ENCODE measurements around the gene GAGE10. TPM values are rescaled to one million over a fixed set of nuclear protein-coding genes. Genes with fewer than 3 reads are reported as not detected.
A peak's percentile ranks its signal among the peaks of the same experiment; 100 is the strongest.

GAGE10 gene
- total and polyA plus RNA-seq, 9 of the 15 experiments (the other 6 are each of a cell fraction or from before 2014, with no cell fraction given) = 0.80 to 3.1 (median 0.96) TPM; not detected in 4

- no peak for TF ChIP-seq ZNF134 (CRISPR knock-in tag; conservative IDR thresholded peaks at IDR 0.05)
- 0 out of 2 replicates have a peak, but pooled peaks have one; percentile 19 for TF ChIP-seq TFAP4 (CRISPR knock-in tag; IDR thresholded peaks at IDR 0.05; ENCODE audit: borderline replicate concordance)
- no peak for TF ChIP-seq ELF1 (tag; IDR thresholded peaks at IDR 0.05)
- TF ChIP-seq ZFP91 (CRISPR knock-in tag; IDR thresholded peaks at IDR 0.05) = no peak
These were observed 5.3 kb downstream of the GAGE10 start (continued) for GRCh38 chrX:49308604-49309269.

- intact Hi-C loops (cut with micrococcal nuclease) = no loop called here
- peak overlapping the region; percentile 92 for H2AFZ ChIP-seq (ENCODE audit: low read depth, low read length)
- peak; percentile 78 for FAIRE-seq
These were observed 6.0 kb downstream of the GAGE10 start for GRCh38 chrX:49309401-49309981.

More at GRCh38 chrX:49309401-49309981, 6.0 kb downstream of the GAGE10 start:
- no peak overlapping the region for H3K27ac ChIP-seq (ENCODE audit: extremely low read depth, low read depth, low read length)
- POLR2A ChIA-PET = interaction anchor here (0.6 to 1.1 kb wide), 2 partner anchors 17 to 357 kb away, joined by 3 to 4 read pairs; no protein-coding TSS in a partner anchor
- CTCF ChIA-PET (ENCODE audit: low intra/inter-chr PET ratio) = no interaction called here
- DNase-seq (ENCODE audit: extremely low read depth in 1 of 4, low spot score in 3 of 4) = no peak
- H3K36me3 ChIP-seq (ENCODE audit: control insufficient read depth, insufficient read depth, low read length) = no peaks in the 10 kb centered on the region
- H3K4me2 ChIP-seq (ENCODE audit: insufficient read depth, low read length) = peak overlapping the region; percentile 83
- no peaks in the 10 kb centered on the region for H4K20me1 ChIP-seq (replicated peaks; ENCODE audit: control insufficient read depth, insufficient read depth, low read length)
- no peak overlapping the region for H3K4me3 ChIP-seq
- no peak for TF ChIP-seq HOMEZ (CRISPR knock-in tag; IDR thresholded peaks at IDR 0.05)
- no peak for TF ChIP-seq SIN3A (IDR thresholded peaks at IDR 0.05; ENCODE audit: borderline replicate concordance in 2 of 2, control insufficient read depth in 1 of 2, low read depth in 2 of 2, low read length in 2 of 2)
- 0 out of 2 replicates have a peak, but pooled peaks have one; percentile 4 for TF ChIP-seq ATF7 (IDR thresholded peaks at IDR 0.05)
- TF ChIP-seq SREBF2 (CRISPR knock-in tag; IDR thresholded peaks at IDR 0.05) = no peak
- H3K4me1 ChIP-seq (replicated peaks in 1 of 2; ENCODE audit: control insufficient read depth in 2 of 2, insufficient read depth in 2 of 2, low read length in 2 of 2) = peaks cover 10 to 11% of the 10 kb centered on the region in 2 experiments; a peak in 4 of 5 replicates
- H3K79me2 ChIP-seq (ENCODE audit: control insufficient read depth, insufficient read depth, low read length) = no peaks in the 10 kb centered on the region
- peak overlapping the region in 1 of 2 experiments; percentile 53; a peak in 3 of 4 replicates for H3K9ac ChIP-seq (ENCODE audit: insufficient read depth in 1 of 2, low read depth in 2 of 2, low read length in 2 of 2)
- H3K9me3 ChIP-seq (replicated peaks; ENCODE audit: control insufficient read depth, insufficient read depth, low read depth, low read length) = no peaks in the 10 kb centered on the region
- 31% methylated on average over 8 of the region's 8 CpGs for WGBS (ENCODE audit: insufficient coverage, low coverage, missing lambda C conversion rate)
- no peaks in the 10 kb centered on the region for H3K9me1 ChIP-seq (ENCODE audit: control insufficient read depth, insufficient read depth, low read length)
- in situ Hi-C loops (cut with MboI) = loop anchor here (10.0 kb wide), 1 partner anchor 255 kb away; the partner anchor contains the start of gene GAGE12F
- no TSS peak for BruUV-seq (replicated peaks)
- H3K27me3 ChIP-seq (ENCODE audit: control insufficient read depth in 2 of 2, insufficient read depth in 2 of 2, low read length in 2 of 2) = no peaks in the 10 kb centered on the region
- ATAC-seq = peak; percentile 14; the same call in 2 of the 3 replicates
